GM21360 (cell line): Measurements from ENCODE around the gene SCAMP1.
"Not testable (repeated sequence)": the region's sequence is repeated elsewhere in the genome, so short reads cannot be mapped to it uniquely, and the experiment has no call there.

Experiments
- ATAC-seq: cut with Tn5 transposase; IDR thresholded peaks from one replicate; pipeline ENCODE4 v1.9.1; 2021; ENCODE audit warnings: mild to moderate bottlenecking, moderate library complexity; ENCODE audit not compliant: unreplicated experiment

SCAMP1 gene

GRCh38 chr5:78419396-78419795 is 59.0 kb downstream of the SCAMP1 start:
- ATAC-seq, result no peak

GRCh38 chr5:78420548-78420947 is 60.1 kb downstream of the SCAMP1 start:
- no peak for ATAC-seq

GRCh38 chr5:78424665-78425064 is 64.2 kb downstream of the SCAMP1 start:
- ATAC-seq, result no peak

GRCh38 chr5:78429332-78429980 is 69.0 kb downstream of the SCAMP1 start:
- no peak for ATAC-seq

GRCh38 chr5:78430866-78431265 is 70.4 kb downstream of the SCAMP1 start:
- ATAC-seq, result no peak

GRCh38 chr5:78433972-78434371 is 73.6 kb downstream of the SCAMP1 start:
- no peak for ATAC-seq

GRCh38 chr5:78447775-78448424 is 87.5 kb downstream of the SCAMP1 start:
- ATAC-seq, result no peak

GRCh38 chr5:78449103-78449502 is 88.7 kb downstream of the SCAMP1 start:
- ATAC-seq, result no peak

GRCh38 chr5:78457507-78457906 is 97.1 kb downstream of the SCAMP1 start:
- not testable (repeated sequence) for ATAC-seq

- ATAC-seq, result no peak
These were observed 98.4 kb downstream of the SCAMP1 start for GRCh38 chr5:78458843-78459242.

- no peak for ATAC-seq
These were observed 106.7 kb downstream of the SCAMP1 start for GRCh38 chr5:78467140-78467539.

- ATAC-seq, result no peak
These were observed 107.4 kb downstream of the SCAMP1 start for GRCh38 chr5:78467752-78468357.

- no peak for ATAC-seq
These were observed 111.5 kb downstream of the SCAMP1 start for GRCh38 chr5:78471896-78472295.

- ATAC-seq, result no peak
These were observed 112.2 kb downstream of the SCAMP1 start for GRCh38 chr5:78472469-78473106.

GRCh38 chr5:78473751-78474150 is 113.3 kb downstream of the SCAMP1 start:
- no peak for ATAC-seq

GRCh38 chr5:78475370-78475769 is 115.0 kb downstream of the SCAMP1 start:
- no peak for ATAC-seq

- no peak for ATAC-seq
These were observed 116.4 kb downstream of the SCAMP1 start for GRCh38 chr5:78476795-78477194.

GRCh38 chr5:78482948-78483347 is 122.5 kb downstream of the SCAMP1 start:
- ATAC-seq, result no peak

GRCh38 chr5:78483809-78484521 is 123.5 kb downstream of the SCAMP1 start:
- peak; percentile 86 for ATAC-seq

GRCh38 chr5:78486218-78486617 is 125.8 kb downstream of the SCAMP1 start:
- no peak for ATAC-seq

GRCh38 chr5:78487846-78488245 is 127.4 kb downstream of the SCAMP1 start:
- no peak for ATAC-seq
